ENCODE results near the gene MTMR4.

Gene MTMR4

DNA sequence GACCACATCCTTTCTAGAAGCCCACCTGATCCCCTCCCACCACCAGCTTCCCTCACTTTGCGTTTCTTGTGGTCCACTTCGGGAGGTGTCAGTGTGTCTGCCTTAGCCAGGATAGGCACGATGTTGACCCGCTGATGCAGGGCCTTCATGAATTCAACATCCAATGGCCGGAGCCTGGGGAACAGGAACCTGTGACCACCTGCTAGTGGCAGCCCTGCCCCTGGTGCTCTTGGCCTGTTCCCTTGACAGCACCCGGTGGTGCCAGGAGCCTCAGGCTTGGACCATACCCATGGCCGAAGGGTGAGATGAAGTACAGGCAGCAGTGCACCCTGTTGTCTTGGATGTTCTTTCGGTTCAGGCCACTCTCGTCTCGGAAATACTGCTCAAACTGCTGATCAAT is 7.2 kb upstream of the MTMR4 start:
- Histone ChIP-seq H3F3A (ENCODE audit: control insufficient read depth, insufficient read depth) (peaks cover 6% of the 10 kb centered on the region; the same call in 1 of the 2 replicates), H3K9me3 (ENCODE audit: control insufficient read depth, insufficient read depth, low read length) (no peaks in the 10 kb centered on the region), H3K27ac (ENCODE audit: low read depth, low read length) (no peak overlapping the region), H3K9me2 (replicated peaks; ENCODE audit: control insufficient read depth, low read length) (no peaks in the 10 kb centered on the region), H3K4me3 (ENCODE audit: low read length) (no peak overlapping the region), H3K79me2 (ENCODE audit: control insufficient read depth, low read length) (peaks cover 8% of the 10 kb centered on the region), H3K4me2 (ENCODE audit: low read length) (no peak overlapping the region), H3K27me3 (ENCODE audit: control insufficient read depth, low read length) (no peaks in the 10 kb centered on the region), H3K4me1 (ENCODE audit: control insufficient read depth, low read length) (peaks cover 25% of the 10 kb centered on the region), H3K36me3 (ENCODE audit: control insufficient read depth, low read length) (peaks cover 3% of the 10 kb centered on the region; the same call in 1 of the 2 replicates), H4K20me1 (ENCODE audit: control insufficient read depth, insufficient read depth, low read depth, low read length) (no peaks in the 10 kb centered on the region)
- TF ChIP-seq, protein P1, sequence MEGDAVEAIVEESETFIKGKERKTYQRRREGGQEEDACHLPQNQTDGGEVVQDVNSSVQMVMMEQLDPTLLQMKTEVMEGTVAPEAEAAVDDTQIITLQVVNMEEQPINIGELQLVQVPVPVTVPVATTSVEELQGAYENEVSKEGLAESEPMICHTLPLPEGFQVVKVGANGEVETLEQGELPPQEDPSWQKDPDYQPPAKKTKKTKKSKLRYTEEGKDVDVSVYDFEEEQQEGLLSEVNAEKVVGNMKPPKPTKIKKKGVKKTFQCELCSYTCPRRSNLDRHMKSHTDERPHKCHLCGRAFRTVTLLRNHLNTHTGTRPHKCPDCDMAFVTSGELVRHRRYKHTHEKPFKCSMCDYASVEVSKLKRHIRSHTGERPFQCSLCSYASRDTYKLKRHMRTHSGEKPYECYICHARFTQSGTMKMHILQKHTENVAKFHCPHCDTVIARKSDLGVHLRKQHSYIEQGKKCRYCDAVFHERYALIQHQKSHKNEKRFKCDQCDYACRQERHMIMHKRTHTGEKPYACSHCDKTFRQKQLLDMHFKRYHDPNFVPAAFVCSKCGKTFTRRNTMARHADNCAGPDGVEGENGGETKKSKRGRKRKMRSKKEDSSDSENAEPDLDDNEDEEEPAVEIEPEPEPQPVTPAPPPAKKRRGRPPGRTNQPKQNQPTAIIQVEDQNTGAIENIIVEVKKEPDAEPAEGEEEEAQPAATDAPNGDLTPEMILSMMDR (IDR thresholded peaks at IDR 0.05; ENCODE audit: low read depth, low read length, poor library complexity, severe bottlenecking) = no peak
- no peak for TF ChIP-seq EZH2phosphoT487 (IDR thresholded peaks at IDR 0.05; ENCODE audit: borderline replicate concordance, low read length)

DNA sequence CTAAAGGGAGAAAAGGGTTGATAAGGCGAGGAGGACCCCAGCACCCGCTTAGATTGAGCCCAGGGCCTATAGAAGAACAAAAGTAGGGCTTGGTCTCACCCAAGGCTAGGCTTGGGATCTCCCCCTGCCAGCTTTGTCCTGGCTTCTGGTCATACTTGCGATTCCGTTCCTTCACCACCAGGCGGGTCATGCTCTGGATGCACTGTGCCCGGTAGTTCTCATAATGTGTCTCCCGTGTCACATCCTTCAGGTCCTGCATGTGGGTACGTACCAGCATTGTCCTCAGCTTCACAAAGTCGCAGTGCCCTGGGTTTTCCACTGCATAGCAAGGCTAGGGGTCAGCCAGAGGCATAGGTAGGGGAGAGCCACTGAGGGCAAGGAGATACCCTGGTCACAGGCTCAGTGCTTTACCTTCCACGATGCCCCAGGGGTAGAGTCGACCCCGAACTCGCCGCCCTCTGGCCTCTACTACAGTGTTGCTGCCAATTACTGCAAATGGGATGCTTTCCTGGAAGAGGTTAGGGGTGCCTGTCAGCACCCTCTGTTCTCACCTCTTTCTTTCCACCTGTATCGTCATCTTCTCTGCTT is 6.5 kb upstream of the MTMR4 start:
- Histone ChIP-seq H3K4me2 (ENCODE audit: low read length) (peak overlapping the region; percentile 86), H3K27me3 (ENCODE audit: control insufficient read depth, low read length) (no peaks in the 10 kb centered on the region), H3K9me2 (replicated peaks; ENCODE audit: control insufficient read depth, low read length) (no peaks in the 10 kb centered on the region)

DNA sequence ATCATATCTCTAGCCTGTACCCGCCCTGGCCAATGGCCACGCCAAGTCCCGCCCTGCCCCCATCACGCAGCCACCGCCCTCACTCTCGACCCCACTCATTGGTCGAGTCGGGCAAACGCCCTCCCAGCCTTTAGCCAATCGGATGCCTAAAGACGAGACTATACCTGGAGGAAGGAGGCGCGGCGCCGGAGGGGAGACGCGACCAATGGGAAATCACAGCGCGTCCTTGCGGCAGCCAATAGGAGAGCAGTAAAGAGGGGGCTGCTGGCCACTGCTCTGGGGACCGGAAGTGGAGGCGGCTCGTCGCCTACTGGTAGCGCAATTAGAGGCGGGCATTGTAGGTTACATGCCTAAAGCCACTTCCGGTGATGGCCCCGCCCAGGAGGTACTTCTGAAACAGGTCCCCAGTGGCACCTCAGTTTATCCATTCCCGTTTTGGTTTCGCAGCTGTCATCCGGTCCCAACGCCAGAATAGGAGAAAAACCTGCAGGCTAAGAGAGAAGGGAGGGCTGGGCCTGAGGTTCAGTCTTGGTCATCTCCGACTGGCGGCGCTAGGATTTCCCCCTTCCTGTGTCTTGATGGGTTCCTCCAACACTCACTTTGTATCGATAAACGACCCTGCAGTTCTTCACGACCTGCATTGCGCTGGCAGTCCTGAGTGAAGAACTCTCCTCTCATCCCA is 3.6 kb upstream of the MTMR4 start:
- Histone ChIP-seq H3K36me3 (ENCODE audit: control insufficient read depth, low read length) (peaks cover 10% of the 10 kb centered on the region), H3K9me2 (replicated peaks; ENCODE audit: control insufficient read depth, low read length) (no peaks in the 10 kb centered on the region), H3K79me2 (ENCODE audit: control insufficient read depth, low read length) (peaks cover 22% of the 10 kb centered on the region), H3K4me2 (ENCODE audit: low read length) (peak overlapping the region; percentile 86), H3K9me3 (ENCODE audit: control insufficient read depth, insufficient read depth, low read length) (no peaks in the 10 kb centered on the region), H3K4me1 (ENCODE audit: control insufficient read depth, low read length) (peaks cover 43% of the 10 kb centered on the region), H3F3A (ENCODE audit: control insufficient read depth, insufficient read depth) (peaks cover 6% of the 10 kb centered on the region; the same call in 1 of the 2 replicates), H3K27me3 (ENCODE audit: control insufficient read depth, low read length) (no peaks in the 10 kb centered on the region), H3K4me3 (ENCODE audit: low read length) (peak overlapping the region; percentile 99), H4K20me1 (ENCODE audit: control insufficient read depth, insufficient read depth, low read depth, low read length) (no peaks in the 10 kb centered on the region), H3K27ac (ENCODE audit: low read depth, low read length) (peak overlapping the region; percentile 92)
- no peak for TF ChIP-seq EZH2phosphoT487 (IDR thresholded peaks at IDR 0.05; ENCODE audit: borderline replicate concordance, low read length)
- TF ChIP-seq, protein P1 (IDR thresholded peaks at IDR 0.05; ENCODE audit: low read depth, low read length, poor library complexity, severe bottlenecking) = no peak

More for the DNA sequence above, 6.5 kb upstream of the MTMR4 start:
- H4K20me1 ChIP-seq (ENCODE audit: control insufficient read depth, insufficient read depth, low read depth, low read length) = no peaks in the 10 kb centered on the region
- H3K27ac ChIP-seq (ENCODE audit: low read depth, low read length) = no peak overlapping the region
- TF ChIP-seq, protein P1 (IDR thresholded peaks at IDR 0.05; ENCODE audit: low read depth, low read length, poor library complexity, severe bottlenecking) = peak; percentile 50
- TF ChIP-seq EZH2phosphoT487 (IDR thresholded peaks at IDR 0.05; ENCODE audit: borderline replicate concordance, low read length) = no peak
- no peaks in the 10 kb centered on the region for H3K9me3 ChIP-seq (ENCODE audit: control insufficient read depth, insufficient read depth, low read length)
- H3K36me3 ChIP-seq (ENCODE audit: control insufficient read depth, low read length) = peaks cover 6% of the 10 kb centered on the region; the same call in 1 of the 2 replicates
- H3K4me1 ChIP-seq (ENCODE audit: control insufficient read depth, low read length) = peaks cover 29% of the 10 kb centered on the region
- no peak overlapping the region for H3K4me3 ChIP-seq (ENCODE audit: low read length)
- H3F3A ChIP-seq (ENCODE audit: control insufficient read depth, insufficient read depth) = peaks cover 6% of the 10 kb centered on the region; the same call in 1 of the 2 replicates
- peaks cover 10% of the 10 kb centered on the region for H3K79me2 ChIP-seq (ENCODE audit: control insufficient read depth, low read length)

Data from DOHH2 (cell line).